ENCODE data around the gene GMDS.

GMDS gene

DNA sequence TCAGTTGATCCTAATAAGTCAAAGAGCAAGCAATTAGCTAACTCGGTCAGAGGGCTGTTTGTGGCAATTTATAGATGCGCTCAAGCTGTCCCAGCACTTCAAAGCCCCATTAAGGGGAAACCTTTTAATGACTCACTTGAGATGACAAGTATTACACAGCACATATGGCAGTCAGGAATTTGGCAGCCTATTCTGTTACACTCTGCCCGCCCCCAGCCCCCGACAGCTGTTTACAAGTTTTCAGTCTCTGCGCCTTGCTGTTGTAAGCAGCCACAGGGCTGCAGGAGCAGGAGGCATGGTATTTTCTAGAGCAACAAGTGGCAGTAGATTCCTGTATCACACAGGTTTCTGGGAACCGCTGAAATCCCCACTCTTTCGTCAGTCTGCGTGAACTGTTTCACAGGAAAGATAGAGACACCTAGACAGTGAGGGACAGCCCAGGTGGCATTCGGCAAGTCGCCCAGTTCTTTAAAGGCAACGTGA, 372.7 kb downstream of the GMDS start:
- Histone ChIP-seq H3K4me3 (ENCODE audit: low read depth, low read length) (no peak overlapping the region), H3K27me3 (no peaks in the 10 kb centered on the region), H3K36me3 (no peaks in the 10 kb centered on the region), H3K9me3 (no peaks in the 10 kb centered on the region), H3K4me1 (peaks cover 16% of the 10 kb centered on the region)
- peak; percentile 35 for DNase-seq
- TF ChIP-seq, protein P1, sequence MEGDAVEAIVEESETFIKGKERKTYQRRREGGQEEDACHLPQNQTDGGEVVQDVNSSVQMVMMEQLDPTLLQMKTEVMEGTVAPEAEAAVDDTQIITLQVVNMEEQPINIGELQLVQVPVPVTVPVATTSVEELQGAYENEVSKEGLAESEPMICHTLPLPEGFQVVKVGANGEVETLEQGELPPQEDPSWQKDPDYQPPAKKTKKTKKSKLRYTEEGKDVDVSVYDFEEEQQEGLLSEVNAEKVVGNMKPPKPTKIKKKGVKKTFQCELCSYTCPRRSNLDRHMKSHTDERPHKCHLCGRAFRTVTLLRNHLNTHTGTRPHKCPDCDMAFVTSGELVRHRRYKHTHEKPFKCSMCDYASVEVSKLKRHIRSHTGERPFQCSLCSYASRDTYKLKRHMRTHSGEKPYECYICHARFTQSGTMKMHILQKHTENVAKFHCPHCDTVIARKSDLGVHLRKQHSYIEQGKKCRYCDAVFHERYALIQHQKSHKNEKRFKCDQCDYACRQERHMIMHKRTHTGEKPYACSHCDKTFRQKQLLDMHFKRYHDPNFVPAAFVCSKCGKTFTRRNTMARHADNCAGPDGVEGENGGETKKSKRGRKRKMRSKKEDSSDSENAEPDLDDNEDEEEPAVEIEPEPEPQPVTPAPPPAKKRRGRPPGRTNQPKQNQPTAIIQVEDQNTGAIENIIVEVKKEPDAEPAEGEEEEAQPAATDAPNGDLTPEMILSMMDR (IDR thresholded peaks at IDR 0.05; ENCODE audit: low read depth, low read length): no peak

GRCh38 chr6:1871724-1872315, 373.6 kb downstream of the GMDS start:
- no peak for DNase-seq

GRCh38 chr6:1870932-1871331, 374.5 kb downstream of the GMDS start:
- H3K4me3 ChIP-seq (ENCODE audit: low read depth, low read length): no peak overlapping the region
- peaks cover 16% of the 10 kb centered on the region for H3K4me1 ChIP-seq
- DNase-seq: no peak

More at GRCh38 chr6:1871724-1872315, 373.6 kb downstream of the GMDS start:
- Histone ChIP-seq H3K4me3 (ENCODE audit: low read depth, low read length) (no peak overlapping the region), H3K4me1 (peaks cover 16% of the 10 kb centered on the region), H3K9me3 (no peaks in the 10 kb centered on the region), H3K27me3 (no peaks in the 10 kb centered on the region), H3K36me3 (no peaks in the 10 kb centered on the region)
- TF ChIP-seq, protein P1 (IDR thresholded peaks at IDR 0.05; ENCODE audit: low read depth, low read length): no peak

GRCh38 chr6:1870251-1870650, 375.2 kb downstream of the GMDS start:
- no peaks in the 10 kb centered on the region for H3K36me3 ChIP-seq
- H3K27me3 ChIP-seq: no peaks in the 10 kb centered on the region
- H3K4me1 ChIP-seq: peaks cover 16% of the 10 kb centered on the region
- DNase-seq: no peak
- no peak overlapping the region for H3K4me3 ChIP-seq (ENCODE audit: low read depth, low read length)
- TF ChIP-seq, protein P1 (IDR thresholded peaks at IDR 0.05; ENCODE audit: low read depth, low read length): no peak
- no peaks in the 10 kb centered on the region for H3K9me3 ChIP-seq

More at GRCh38 chr6:1870932-1871331, 374.5 kb downstream of the GMDS start:
- TF ChIP-seq, protein P1 (IDR thresholded peaks at IDR 0.05; ENCODE audit: low read depth, low read length): no peak
- H3K9me3 ChIP-seq: no peaks in the 10 kb centered on the region
- H3K27me3 ChIP-seq: no peaks in the 10 kb centered on the region
- no peaks in the 10 kb centered on the region for H3K36me3 ChIP-seq

DNA sequence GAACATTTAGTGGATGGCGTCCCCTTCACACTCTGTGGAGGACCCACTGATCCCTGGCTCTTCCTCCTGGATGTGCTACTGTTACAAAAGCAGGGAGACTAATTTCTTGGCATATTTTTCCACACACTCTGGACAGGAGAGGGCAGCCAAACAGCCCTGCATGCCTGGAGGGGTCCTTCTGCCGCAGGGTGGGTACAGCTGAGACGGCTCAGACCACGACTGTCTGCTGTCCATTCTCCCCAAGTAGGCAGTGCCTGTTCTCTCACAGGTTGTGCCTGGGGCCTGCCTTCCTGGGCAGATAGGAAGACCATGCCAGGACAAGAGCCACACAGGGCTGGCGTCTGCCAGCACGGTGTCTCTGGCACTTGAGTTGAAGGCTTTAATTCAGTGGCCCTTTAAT, 375.6 kb downstream of the GMDS start:
- TF ChIP-seq, protein P1 (IDR thresholded peaks at IDR 0.05; ENCODE audit: low read depth, low read length): no peak
- DNase-seq: peak; percentile 11
- Histone ChIP-seq H3K36me3 (no peaks in the 10 kb centered on the region), H3K9me3 (no peaks in the 10 kb centered on the region), H3K27me3 (no peaks in the 10 kb centered on the region), H3K4me3 (ENCODE audit: low read depth, low read length) (no peak overlapping the region), H3K4me1 (peaks cover 18% of the 10 kb centered on the region)

DNA sequence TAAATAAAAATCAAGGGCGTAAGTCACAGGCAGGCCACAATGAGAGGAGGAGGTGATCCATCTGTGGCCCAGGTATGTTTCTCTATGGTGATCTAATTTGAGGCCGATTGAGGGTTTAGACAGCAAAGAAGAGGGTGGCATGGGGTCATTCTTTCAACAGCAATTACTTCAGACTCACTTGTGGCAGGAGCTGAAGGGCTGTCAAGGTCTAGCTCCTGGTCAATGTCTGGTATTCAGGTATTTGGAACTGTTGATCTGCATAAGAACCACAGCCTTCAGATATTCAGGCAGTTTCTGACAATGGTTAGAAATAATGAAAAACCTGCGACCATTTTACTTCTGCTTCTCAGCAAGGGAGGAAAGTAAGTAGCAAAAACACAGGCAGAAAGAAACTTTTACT, 376.1 kb downstream of the GMDS start:
- no peak for DNase-seq
- TF ChIP-seq, protein P1 (IDR thresholded peaks at IDR 0.05; ENCODE audit: low read depth, low read length): no peak
- Histone ChIP-seq H3K4me3 (ENCODE audit: low read depth, low read length) (no peak overlapping the region), H3K9me3 (no peaks in the 10 kb centered on the region), H3K36me3 (no peaks in the 10 kb centered on the region), H3K27me3 (no peaks in the 10 kb centered on the region), H3K4me1 (peaks cover 23% of the 10 kb centered on the region)
